Neuron (in vitro differentiated cells): Measurements from ENCODE around the gene PARP1.
A peak's percentile ranks its signal among the peaks of the same experiment; 100 is the strongest.

Experiments
- H2AFZ ChIP-seq: one replicate; pipeline ENCODE4 v1.6.1; 2013; ENCODE audit warnings: low read depth, mild to moderate bottlenecking, inconsistent platforms, low read length, moderate library complexity
- H3K27me3 ChIP-seq: one replicate; pipeline ENCODE4 v1.6.1; 2013; ENCODE audit warnings: low read length; ENCODE audit not compliant: insufficient read depth
- H3K36me3 ChIP-seq: one replicate; pipeline ENCODE4 v1.6.1; 2013; ENCODE audit warnings: low read length; ENCODE audit not compliant: insufficient read depth
- H3K4me1 ChIP-seq: one replicate; pipeline ENCODE4 v1.6.1; 2013; ENCODE audit warnings: low read length; ENCODE audit not compliant: insufficient read depth
- H3K4me3 ChIP-seq: 2 replicates; pipeline ENCODE4 v1.5.1; 2013; ENCODE audit warnings: mild to moderate bottlenecking, low read length, moderate library complexity
- H3K9me3 ChIP-seq: one replicate; pipeline ENCODE4 v1.6.1; 2013; ENCODE audit warnings: low read length

Gene PARP1

DNA sequence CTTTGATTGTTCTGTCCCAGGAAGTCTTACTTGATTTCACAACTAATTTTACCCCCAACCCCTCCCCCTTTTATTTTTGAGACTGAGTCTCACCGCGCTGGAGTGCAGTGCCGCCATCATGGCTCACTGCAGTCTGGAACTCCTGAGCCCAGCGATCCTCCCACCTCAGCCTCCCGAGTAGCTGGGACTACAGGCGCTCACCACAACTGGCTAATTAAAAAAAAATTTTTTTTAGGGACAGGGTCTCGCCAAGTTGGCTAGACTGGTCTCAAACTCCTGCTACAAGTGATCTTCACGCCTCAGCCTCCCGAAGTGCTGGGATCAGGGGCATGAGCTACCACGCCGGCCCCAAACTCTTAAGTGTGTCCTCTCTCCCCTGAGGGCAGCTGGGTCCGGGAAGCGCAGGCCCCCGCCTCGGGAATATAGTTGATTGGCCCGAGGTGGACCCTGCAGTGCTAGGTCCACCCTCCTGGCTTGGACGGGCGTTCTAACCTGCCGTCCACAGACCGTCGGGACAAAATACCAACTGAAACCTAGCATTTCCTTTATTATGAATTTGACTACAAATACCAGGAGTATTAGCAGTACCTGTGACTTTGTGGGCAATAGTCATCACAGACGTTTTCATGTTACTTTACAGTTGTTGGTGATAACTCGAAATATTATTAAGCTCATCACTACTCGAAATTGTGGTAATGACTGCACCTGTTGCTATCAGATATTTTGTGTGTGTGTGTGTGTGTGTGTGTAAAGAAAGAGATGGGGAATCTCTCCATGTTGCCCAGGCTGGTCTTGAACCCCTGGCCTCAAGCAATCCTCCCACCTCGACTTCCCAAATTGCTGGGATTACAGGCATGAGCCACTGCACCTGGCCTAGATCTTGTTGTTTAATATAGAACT is 642 bp upstream of the PARP1 start:
- Histone ChIP-seq H3K36me3 (no peaks in the 10 kb centered on the region), H3K27me3 (peaks cover 7% of the 10 kb centered on the region), H3K9me3 (no peaks in the 10 kb centered on the region), H3K4me1 (peaks cover 21% of the 10 kb centered on the region), H3K4me3 (peak overlapping the region; percentile 83), H2AFZ (peak overlapping the region; percentile 85)

- H3K27me3 ChIP-seq = peaks cover 2% of the 10 kb centered on the region
- H3K9me3 ChIP-seq = no peaks in the 10 kb centered on the region
- peak overlapping the region; percentile 85 for H2AFZ ChIP-seq
- peaks cover 21% of the 10 kb centered on the region for H3K4me1 ChIP-seq
- H3K36me3 ChIP-seq = peaks cover 9% of the 10 kb centered on the region
- peak overlapping the region; percentile 83 for H3K4me3 ChIP-seq
Observed at GRCh38 chr1:226407199-226407496, 745 bp downstream of the PARP1 start.

- Histone ChIP-seq H3K36me3 (peaks cover 16% of the 10 kb centered on the region), H3K4me3 (peak overlapping the region; percentile 83), H2AFZ (no peak overlapping the region), H3K9me3 (no peaks in the 10 kb centered on the region), H3K27me3 (no peaks in the 10 kb centered on the region), H3K4me1 (peaks cover 21% of the 10 kb centered on the region)
Observed at GRCh38 chr1:226406401-226406881, 1.5 kb downstream of the PARP1 start.

- Histone ChIP-seq H2AFZ (no peak overlapping the region), H3K4me3 (no peak overlapping the region), H3K4me1 (peaks cover 21% of the 10 kb centered on the region), H3K9me3 (no peaks in the 10 kb centered on the region), H3K36me3 (peaks cover 25% of the 10 kb centered on the region), H3K27me3 (no peaks in the 10 kb centered on the region)
Observed at GRCh38 chr1:226405411-226405988, 2.4 kb downstream of the PARP1 start.

DNA sequence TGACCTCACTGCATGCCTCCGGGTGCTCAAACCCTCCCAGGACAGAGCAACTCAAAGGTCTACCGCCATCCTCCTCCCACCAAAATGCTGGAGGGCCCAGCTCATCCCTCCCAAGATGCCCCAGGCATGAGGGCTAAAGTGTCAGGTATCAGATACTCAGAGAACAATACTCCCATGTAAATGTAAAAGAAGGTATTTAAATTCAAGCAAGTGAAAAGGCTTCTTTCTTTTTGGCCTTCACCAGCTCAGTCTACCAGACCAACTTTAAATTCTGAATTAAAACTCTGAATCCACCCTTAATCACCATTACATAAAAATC is 3.0 kb downstream of the PARP1 start:
- H3K27me3 ChIP-seq = no peaks in the 10 kb centered on the region
- H3K4me1 ChIP-seq = peaks cover 21% of the 10 kb centered on the region
- no peak overlapping the region for H3K4me3 ChIP-seq
- H3K36me3 ChIP-seq = peaks cover 31% of the 10 kb centered on the region
- no peak overlapping the region for H2AFZ ChIP-seq
- H3K9me3 ChIP-seq = no peaks in the 10 kb centered on the region

- Histone ChIP-seq H3K27me3 (no peaks in the 10 kb centered on the region), H3K9me3 (peaks cover 3% of the 10 kb centered on the region), H2AFZ (no peak overlapping the region), H3K4me3 (no peak overlapping the region), H3K36me3 (peaks cover 36% of the 10 kb centered on the region), H3K4me1 (peaks cover 21% of the 10 kb centered on the region)
Observed at GRCh38 chr1:226404063-226404903, 3.6 kb downstream of the PARP1 start.

DNA sequence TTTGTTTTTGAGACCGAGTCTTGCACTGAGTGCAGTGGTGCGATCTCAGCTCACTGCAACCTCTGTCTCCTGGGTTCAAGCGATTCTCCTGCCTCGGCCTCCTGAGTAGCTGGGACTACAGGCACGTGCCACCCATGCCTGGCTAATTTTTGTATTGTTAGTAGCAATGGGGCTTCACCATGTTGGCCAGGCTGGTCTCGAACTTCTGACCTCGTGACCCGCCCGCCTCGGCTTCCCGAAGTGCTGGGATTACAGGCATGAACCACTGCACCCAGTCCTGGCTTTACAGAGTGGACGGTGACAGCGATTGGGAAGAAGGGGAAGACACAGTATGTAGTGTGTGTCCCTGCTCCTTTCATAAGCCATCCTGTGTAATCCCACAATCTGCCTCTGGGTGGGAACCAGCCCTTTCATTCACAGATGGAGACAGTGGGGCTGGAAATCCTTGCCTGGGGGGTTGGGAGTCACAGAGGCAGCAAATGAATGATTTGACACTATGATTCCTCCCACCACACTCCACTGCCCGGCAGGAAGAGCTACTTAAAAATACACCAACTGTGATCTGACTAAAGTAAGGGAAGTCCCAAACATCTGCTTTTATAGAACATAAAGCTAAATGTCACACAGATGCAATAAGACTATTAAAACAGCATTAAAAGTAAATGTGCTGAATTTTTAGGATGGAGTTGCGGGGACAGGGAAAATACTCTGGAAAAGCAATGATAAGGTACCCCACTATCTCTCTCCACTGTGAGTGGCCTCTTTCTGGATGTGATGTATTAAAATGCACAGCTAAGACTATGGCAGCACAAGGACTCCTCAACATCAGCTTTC is 4.5 kb downstream of the PARP1 start:
- no peaks in the 10 kb centered on the region for H3K27me3 ChIP-seq

GRCh38 chr1:226402739-226403165 is 5.1 kb downstream of the PARP1 start:
- H3K4me1 ChIP-seq = peaks cover 21% of the 10 kb centered on the region
- H3K9me3 ChIP-seq = peaks cover 3% of the 10 kb centered on the region
- H2AFZ ChIP-seq = no peak overlapping the region
- peaks cover 50% of the 10 kb centered on the region for H3K36me3 ChIP-seq
- H3K27me3 ChIP-seq = no peaks in the 10 kb centered on the region
- H3K4me3 ChIP-seq = no peak overlapping the region

More for the DNA sequence above, 4.5 kb downstream of the PARP1 start:
- Histone ChIP-seq H3K4me3 (no peak overlapping the region), H3K9me3 (peaks cover 3% of the 10 kb centered on the region), H3K4me1 (peaks cover 21% of the 10 kb centered on the region), H3K36me3 (peaks cover 43% of the 10 kb centered on the region), H2AFZ (no peak overlapping the region)

- Histone ChIP-seq H3K36me3 (peaks cover 60% of the 10 kb centered on the region), H2AFZ (no peak overlapping the region), H3K4me1 (peaks cover 15% of the 10 kb centered on the region), H3K9me3 (peaks cover 3% of the 10 kb centered on the region), H3K4me3 (no peak overlapping the region), H3K27me3 (no peaks in the 10 kb centered on the region)
Observed at GRCh38 chr1:226401355-226402303, 6.3 kb downstream of the PARP1 start.

GRCh38 chr1:226400519-226401354 is 7.2 kb downstream of the PARP1 start:
- Histone ChIP-seq H3K9me3 (peaks cover 3% of the 10 kb centered on the region), H2AFZ (no peak overlapping the region), H3K36me3 (peaks cover 60% of the 10 kb centered on the region), H3K27me3 (no peaks in the 10 kb centered on the region), H3K4me3 (no peak overlapping the region), H3K4me1 (peaks cover 9% of the 10 kb centered on the region)

DNA sequence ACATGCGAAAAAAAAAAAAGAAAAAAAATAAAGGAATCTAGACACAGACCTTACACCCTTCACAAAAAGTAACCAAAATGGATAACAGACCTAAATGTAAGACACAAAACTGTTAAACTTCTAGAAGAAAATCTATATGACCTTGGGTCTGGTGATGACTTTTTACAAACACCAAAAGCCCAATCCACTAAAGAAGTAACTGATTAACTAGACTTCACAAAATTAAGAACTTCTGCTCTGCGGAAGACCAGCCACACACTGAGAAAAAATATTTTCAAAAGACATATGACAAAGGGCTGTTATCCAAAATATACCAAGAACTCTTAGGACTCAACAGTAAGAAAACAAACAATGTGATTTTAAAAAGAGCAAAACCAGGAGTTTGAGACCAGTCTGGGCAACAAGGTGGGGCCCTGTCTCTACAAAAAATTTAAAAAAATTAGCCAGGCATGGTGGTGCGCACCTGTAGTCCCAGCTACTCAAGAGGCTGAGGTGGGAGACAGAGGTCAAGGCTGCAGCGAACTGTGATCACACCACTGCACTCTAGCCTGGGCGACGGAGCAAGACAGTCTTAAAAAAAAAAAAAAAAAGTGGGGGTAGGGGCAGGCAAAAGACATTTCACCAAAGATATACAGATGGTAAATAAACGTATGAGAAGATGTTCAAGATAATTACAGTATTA is 9.8 kb downstream of the PARP1 start:
- Histone ChIP-seq H3K27me3 (no peaks in the 10 kb centered on the region), H2AFZ (no peak overlapping the region), H3K4me3 (no peak overlapping the region), H3K36me3 (peaks cover 81% of the 10 kb centered on the region), H3K9me3 (peaks cover 3% of the 10 kb centered on the region), H3K4me1 (no peaks in the 10 kb centered on the region)
